H1 (cell line): ENCODE measurements around the gene VMO1. TPM values are rescaled to one million over a fixed set of nuclear protein-coding genes. Genes with fewer than 3 reads are reported as not detected.

Source experiments
- ASH2L ChIP-seq: fragments of 200-600, 300-600 bp; sonication (generic); IDR thresholded peaks from one replicate; pipeline ENCODE4 v1.7.1; 2017; ENCODE audit warnings: low read length
- BACH1 ChIP-seq: IDR thresholded peaks from 2 replicates; pipeline ENCODE4 v1.6.1; 2012; ENCODE audit warnings: low read length, improper control_type of control experiment
- CBX5 ChIP-seq: fragments of 300-800, 300-1000 bp; sonication (generic); IDR thresholded peaks from 2 replicates; pipeline ENCODE4 v1.7.1; 2016; ENCODE audit warnings: antibody characterized with exemption, low read length, low read depth
- EZH2 ChIP-seq: fragments of 200-600 bp; sonication (generic); IDR thresholded peaks from 2 replicates; pipeline ENCODE4 v1.7.1; 2012; ENCODE audit warnings: low read depth, mild to moderate bottlenecking, moderate library complexity, low read length, inconsistent platforms; ENCODE audit not compliant: severe bottlenecking
- FOSL1 ChIP-seq: IDR thresholded peaks from 2 replicates; pipeline ENCODE4 v1.6.1; 2011; ENCODE audit warnings: mild to moderate bottlenecking, low read depth, low read length, moderate library complexity; ENCODE audit not compliant: insufficient read depth
- JUN ChIP-seq: IDR thresholded peaks from 2 replicates; pipeline ENCODE4 v1.6.1; 2011; ENCODE audit warnings: low read depth, mild to moderate bottlenecking, improper control_type of control experiment, low read length
- JUND ChIP-seq: IDR thresholded peaks from 2 replicates; pipeline ENCODE4 v1.6.1; 2011; ENCODE audit warnings: mild to moderate bottlenecking, improper control_type of control experiment, low read length
- KDM4A ChIP-seq: IDR thresholded peaks from one replicate; pipeline ENCODE4 v1.7.1; 2012; ENCODE audit warnings: low read depth, mild to moderate bottlenecking, moderate library complexity, low read length, inconsistent platforms; ENCODE audit not compliant: severe bottlenecking
- NANOG ChIP-seq: IDR thresholded peaks from 2 replicates; pipeline ENCODE4 v1.6.1; 2011; ENCODE audit warnings: low read length, low read depth, mild to moderate bottlenecking, inconsistent platforms; ENCODE audit not compliant: insufficient read depth, poor library complexity, severe bottlenecking
- PHF8 ChIP-seq: fragments of 200-600 bp; sonication (generic); conservative IDR thresholded peaks from 2 replicates; pipeline ENCODE4 v1.7.1; 2012; ENCODE audit warnings: low read depth, mild to moderate bottlenecking, inconsistent platforms, low read length, moderate library complexity
- POLR2AphosphoS5 ChIP-seq: IDR thresholded peaks from 2 replicates; pipeline ENCODE4 v1.6.1; 2011; ENCODE audit warnings: low read depth, low read length
- SP2 ChIP-seq: IDR thresholded peaks from 2 replicates; pipeline ENCODE4 v1.6.1; 2012; ENCODE audit warnings: mild to moderate bottlenecking, low read length, inconsistent platforms
- SP4 ChIP-seq: IDR thresholded peaks from 2 replicates; pipeline ENCODE4 v1.6.1; 2012; ENCODE audit warnings: low read length, inconsistent platforms
- YY1 ChIP-seq: IDR thresholded peaks from 2 replicates; pipeline ENCODE4 v1.6.1; 2011; ENCODE audit warnings: low read depth, mild to moderate bottlenecking, low read length
- polyA plus RNA-seq, 7 experiments: library from polyadenylated mRNA; depleted of rRNA in 3 of 7; stranded (reverse) in 5 of 7; unstranded in 2 of 7; fragments of >200 nt in 5 of 7; fragments of 200-250 nt in 2 of 7; gene quantifications; 1 replicate in 5 of 7; 2 replicates in 1 of 7; 4 replicates in 1 of 7; pipeline versions ENCODE4 v1.2.1 to v1.2.3, GENCODE V29; 2011 to 2013; ENCODE audit warnings: missing spikeins in 2 of 7, mixed read lengths in 2 of 7
- total RNA-seq: library from RNA; stranded (reverse); fragmentation: NEBNext Ultra II Directional; extraction: Animal tissue kit (Norgen Biotek cat#: 25700); gene quantifications from 2 replicates; pipeline ENCODE4 v1.2.1, GENCODE V29; 2021
- TF ChIP-seq, protein P1 (sequence below), 3 experiments: IDR thresholded peaks; 1 replicate in 2 of 3; 2 replicates in 1 of 3; pipeline versions ENCODE4 v1.5.1 to v1.6.1; 2011; ENCODE audit warnings: low read length in 3 of 3, mild to moderate bottlenecking in 3 of 3, inconsistent platforms in 2 of 3, low read depth in 1 of 3, moderate library complexity in 1 of 3; ENCODE audit not compliant: insufficient read depth in 1 of 3; ENCODE audit errors: control extremely low read depth in 1 of 3
- TF ChIP-seq, protein P2 (sequence below): IDR thresholded peaks from 2 replicates; pipeline ENCODE4 v1.6.1; 2012; ENCODE audit warnings: low read length, inconsistent platforms
- TF ChIP-seq, protein P3 (sequence below): IDR thresholded peaks from 2 replicates; pipeline ENCODE4 v1.6.1; 2012; ENCODE audit warnings: inconsistent platforms
- TF ChIP-seq, protein P4 (sequence below): IDR thresholded peaks from 2 replicates; pipeline ENCODE4 v1.6.1; 2011; ENCODE audit warnings: low read length, improper control_type of control experiment

The VMO1 gene
- total and polyA plus RNA-seq, 2 of the 8 experiments (the other 6 are each of a cell fraction or from before 2014, with no cell fraction given): 0.30 TPM; not detected in 1

DNA sequence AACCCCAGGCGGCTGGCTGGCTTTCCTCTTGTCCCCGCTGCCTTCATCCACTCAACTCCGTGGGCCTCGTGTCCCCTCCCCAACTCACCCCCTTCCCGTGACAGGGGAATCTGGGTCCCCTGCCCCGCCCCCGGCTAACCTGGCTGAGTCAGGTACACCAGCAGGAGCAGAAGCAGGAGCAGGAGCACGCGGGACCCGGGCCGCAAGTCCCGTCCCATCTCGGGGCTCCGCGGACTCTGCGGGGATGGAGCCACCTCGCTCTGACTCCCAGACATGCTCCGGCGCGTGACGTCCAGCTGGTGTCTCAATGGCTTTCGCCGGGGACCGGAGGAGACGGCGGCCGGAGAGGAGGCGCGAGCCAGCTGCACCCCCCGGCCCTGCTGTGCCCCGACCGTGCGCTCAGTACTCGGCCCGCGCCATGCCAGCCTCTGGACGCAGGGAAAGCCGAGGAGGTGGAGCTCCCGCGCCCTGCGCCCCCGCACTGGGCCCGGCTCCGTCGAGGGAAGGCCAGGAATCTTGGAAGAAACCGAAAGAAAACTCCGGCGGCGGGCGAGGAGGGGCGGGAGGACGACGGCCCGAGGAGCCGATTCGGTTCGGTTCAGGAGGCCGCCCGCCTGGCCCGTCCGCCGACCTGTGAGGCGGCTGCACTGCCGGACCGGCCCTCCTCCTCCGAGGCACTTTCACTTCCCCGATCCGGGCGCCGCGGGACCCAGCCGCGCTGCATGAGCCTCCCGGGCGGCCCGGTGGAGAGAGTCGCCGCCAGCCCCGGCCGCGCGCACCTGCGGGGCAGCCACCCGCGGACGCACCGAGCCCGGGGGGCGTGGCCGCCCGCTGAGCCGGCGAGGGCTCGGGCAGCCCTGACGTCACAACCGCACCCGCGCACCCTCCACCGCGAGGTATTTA is 46.8 kb downstream of the VMO1 start, which contains the start of the genes CXCL16 and ZMYND15 (continued):
- TF ChIP-seq, protein P1, sequence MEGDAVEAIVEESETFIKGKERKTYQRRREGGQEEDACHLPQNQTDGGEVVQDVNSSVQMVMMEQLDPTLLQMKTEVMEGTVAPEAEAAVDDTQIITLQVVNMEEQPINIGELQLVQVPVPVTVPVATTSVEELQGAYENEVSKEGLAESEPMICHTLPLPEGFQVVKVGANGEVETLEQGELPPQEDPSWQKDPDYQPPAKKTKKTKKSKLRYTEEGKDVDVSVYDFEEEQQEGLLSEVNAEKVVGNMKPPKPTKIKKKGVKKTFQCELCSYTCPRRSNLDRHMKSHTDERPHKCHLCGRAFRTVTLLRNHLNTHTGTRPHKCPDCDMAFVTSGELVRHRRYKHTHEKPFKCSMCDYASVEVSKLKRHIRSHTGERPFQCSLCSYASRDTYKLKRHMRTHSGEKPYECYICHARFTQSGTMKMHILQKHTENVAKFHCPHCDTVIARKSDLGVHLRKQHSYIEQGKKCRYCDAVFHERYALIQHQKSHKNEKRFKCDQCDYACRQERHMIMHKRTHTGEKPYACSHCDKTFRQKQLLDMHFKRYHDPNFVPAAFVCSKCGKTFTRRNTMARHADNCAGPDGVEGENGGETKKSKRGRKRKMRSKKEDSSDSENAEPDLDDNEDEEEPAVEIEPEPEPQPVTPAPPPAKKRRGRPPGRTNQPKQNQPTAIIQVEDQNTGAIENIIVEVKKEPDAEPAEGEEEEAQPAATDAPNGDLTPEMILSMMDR (IDR thresholded peaks at IDR 0.05; ENCODE audit: control extremely low read depth in 1 of 3, insufficient read depth in 1 of 3, low read depth in 1 of 3, low read length in 3 of 3): no peak
- TF ChIP-seq PHF8: no peak
- TF ChIP-seq SP2: no peak
- TF ChIP-seq, protein P2, sequence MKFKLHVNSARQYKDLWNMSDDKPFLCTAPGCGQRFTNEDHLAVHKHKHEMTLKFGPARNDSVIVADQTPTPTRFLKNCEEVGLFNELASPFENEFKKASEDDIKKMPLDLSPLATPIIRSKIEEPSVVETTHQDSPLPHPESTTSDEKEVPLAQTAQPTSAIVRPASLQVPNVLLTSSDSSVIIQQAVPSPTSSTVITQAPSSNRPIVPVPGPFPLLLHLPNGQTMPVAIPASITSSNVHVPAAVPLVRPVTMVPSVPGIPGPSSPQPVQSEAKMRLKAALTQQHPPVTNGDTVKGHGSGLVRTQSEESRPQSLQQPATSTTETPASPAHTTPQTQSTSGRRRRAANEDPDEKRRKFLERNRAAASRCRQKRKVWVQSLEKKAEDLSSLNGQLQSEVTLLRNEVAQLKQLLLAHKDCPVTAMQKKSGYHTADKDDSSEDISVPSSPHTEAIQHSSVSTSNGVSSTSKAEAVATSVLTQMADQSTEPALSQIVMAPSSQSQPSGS: no peak
- peak; percentile 62 for TF ChIP-seq KDM4A
- no peak for TF ChIP-seq YY1
- no peak for TF ChIP-seq CBX5
- no peak for TF ChIP-seq POLR2AphosphoS5
- peak; percentile 75 for TF ChIP-seq EZH2
- no peak for TF ChIP-seq NANOG
- no peak for TF ChIP-seq JUN
- TF ChIP-seq, protein P3, sequence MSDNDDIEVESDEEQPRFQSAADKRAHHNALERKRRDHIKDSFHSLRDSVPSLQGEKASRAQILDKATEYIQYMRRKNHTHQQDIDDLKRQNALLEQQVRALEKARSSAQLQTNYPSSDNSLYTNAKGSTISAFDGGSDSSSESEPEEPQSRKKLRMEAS: peak; percentile 33; the same call in 1 of the 2 replicates
- no peak for TF ChIP-seq SP4
- TF ChIP-seq, protein P4, sequence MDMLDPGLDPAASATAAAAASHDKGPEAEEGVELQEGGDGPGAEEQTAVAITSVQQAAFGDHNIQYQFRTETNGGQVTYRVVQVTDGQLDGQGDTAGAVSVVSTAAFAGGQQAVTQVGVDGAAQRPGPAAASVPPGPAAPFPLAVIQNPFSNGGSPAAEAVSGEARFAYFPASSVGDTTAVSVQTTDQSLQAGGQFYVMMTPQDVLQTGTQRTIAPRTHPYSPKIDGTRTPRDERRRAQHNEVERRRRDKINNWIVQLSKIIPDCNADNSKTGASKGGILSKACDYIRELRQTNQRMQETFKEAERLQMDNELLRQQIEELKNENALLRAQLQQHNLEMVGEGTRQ: no peak
- TF ChIP-seq FOSL1: no peak
- TF ChIP-seq BACH1: no peak
- no peak for TF ChIP-seq ASH2L
- TF ChIP-seq JUND: no peak
